ENCODE results near the gene AQR. TPM values are rescaled to one million over a fixed set of nuclear protein-coding genes. Genes with fewer than 3 reads are reported as not detected.

Gene AQR
- total and polyA plus RNA-seq, 2 of the 13 experiments (the other 11 are each of a cell fraction or from before 2014, with no cell fraction given): 18.7 to 31.3 TPM

DNA sequence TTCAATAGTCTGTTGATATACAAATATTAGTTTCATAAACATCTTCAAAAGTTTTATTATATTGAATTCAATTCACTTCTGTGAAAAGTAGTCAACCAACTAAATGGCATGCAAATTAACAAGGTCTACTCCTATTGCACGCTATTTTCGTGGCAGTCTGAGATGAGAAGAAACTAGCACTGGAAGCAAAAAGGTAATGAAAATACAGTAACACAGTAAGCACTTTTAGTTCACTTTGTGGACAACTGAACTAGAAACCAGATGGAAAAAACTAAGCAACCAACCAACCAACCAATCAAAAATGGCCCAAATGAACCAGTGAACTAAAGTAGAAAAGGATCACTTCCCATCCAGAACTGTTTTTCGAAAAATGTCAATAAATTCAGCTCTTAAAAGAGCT, 118.5 kb downstream of the AQR start (continued):
- TF ChIP-seq, protein P1, sequence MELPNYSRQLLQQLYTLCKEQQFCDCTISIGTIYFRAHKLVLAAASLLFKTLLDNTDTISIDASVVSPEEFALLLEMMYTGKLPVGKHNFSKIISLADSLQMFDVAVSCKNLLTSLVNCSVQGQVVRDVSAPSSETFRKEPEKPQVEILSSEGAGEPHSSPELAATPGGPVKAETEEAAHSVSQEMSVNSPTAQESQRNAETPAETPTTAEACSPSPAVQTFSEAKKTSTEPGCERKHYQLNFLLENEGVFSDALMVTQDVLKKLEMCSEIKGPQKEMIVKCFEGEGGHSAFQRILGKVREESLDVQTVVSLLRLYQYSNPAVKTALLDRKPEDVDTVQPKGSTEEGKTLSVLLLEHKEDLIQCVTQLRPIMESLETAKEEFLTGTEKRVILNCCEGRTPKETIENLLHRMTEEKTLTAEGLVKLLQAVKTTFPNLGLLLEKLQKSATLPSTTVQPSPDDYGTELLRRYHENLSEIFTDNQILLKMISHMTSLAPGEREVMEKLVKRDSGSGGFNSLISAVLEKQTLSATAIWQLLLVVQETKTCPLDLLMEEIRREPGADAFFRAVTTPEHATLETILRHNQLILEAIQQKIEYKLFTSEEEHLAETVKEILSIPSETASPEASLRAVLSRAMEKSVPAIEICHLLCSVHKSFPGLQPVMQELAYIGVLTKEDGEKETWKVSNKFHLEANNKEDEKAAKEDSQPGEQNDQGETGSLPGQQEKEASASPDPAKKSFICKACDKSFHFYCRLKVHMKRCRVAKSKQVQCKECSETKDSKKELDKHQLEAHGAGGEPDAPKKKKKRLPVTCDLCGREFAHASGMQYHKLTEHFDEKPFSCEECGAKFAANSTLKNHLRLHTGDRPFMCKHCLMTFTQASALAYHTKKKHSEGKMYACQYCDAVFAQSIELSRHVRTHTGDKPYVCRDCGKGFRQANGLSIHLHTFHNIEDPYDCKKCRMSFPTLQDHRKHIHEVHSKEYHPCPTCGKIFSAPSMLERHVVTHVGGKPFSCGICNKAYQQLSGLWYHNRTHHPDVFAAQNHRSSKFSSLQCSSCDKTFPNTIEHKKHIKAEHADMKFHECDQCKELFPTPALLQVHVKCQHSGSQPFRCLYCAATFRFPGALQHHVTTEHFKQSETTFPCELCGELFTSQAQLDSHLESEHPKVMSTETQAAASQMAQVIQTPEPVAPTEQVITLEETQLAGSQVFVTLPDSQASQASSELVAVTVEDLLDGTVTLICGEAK (IDR thresholded peaks at IDR 0.05): no peak
- TF ChIP-seq, protein P1 (CRISPR knock-in tag; IDR thresholded peaks at IDR 0.05): no peak
- TF ChIP-seq, protein P2, sequence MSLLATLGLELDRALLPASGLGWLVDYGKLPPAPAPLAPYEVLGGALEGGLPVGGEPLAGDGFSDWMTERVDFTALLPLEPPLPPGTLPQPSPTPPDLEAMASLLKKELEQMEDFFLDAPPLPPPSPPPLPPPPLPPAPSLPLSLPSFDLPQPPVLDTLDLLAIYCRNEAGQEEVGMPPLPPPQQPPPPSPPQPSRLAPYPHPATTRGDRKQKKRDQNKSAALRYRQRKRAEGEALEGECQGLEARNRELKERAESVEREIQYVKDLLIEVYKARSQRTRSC (CRISPR knock-in tag; IDR thresholded peaks at IDR 0.05; ENCODE audit: low read depth): no peak
- no peak for TF ChIP-seq ZNF598 (CRISPR knock-in tag; IDR thresholded peaks at IDR 0.05; ENCODE audit: borderline replicate concordance)
- TF ChIP-seq, protein P3, sequence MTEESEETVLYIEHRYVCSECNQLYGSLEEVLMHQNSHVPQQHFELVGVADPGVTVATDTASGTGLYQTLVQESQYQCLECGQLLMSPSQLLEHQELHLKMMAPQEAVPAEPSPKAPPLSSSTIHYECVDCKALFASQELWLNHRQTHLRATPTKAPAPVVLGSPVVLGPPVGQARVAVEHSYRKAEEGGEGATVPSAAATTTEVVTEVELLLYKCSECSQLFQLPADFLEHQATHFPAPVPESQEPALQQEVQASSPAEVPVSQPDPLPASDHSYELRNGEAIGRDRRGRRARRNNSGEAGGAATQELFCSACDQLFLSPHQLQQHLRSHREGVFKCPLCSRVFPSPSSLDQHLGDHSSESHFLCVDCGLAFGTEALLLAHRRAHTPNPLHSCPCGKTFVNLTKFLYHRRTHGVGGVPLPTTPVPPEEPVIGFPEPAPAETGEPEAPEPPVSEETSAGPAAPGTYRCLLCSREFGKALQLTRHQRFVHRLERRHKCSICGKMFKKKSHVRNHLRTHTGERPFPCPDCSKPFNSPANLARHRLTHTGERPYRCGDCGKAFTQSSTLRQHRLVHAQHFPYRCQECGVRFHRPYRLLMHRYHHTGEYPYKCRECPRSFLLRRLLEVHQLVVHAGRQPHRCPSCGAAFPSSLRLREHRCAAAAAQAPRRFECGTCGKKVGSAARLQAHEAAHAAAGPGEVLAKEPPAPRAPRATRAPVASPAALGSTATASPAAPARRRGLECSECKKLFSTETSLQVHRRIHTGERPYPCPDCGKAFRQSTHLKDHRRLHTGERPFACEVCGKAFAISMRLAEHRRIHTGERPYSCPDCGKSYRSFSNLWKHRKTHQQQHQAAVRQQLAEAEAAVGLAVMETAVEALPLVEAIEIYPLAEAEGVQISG (CRISPR knock-in tag; IDR thresholded peaks at IDR 0.05): no peak
